NT2/D1 (cell line): ENCODE data around the gene TTC3.

Source experiments
- DNase-seq: peaks from one replicate; pipeline ENCODE4 v3.0.0-alpha.2; 2011; ENCODE audit warnings: low read depth, low spot score
- H3K27me3 ChIP-seq: 2 replicates; pipeline ENCODE4 v1.6.0; 2011; ENCODE audit warnings: mild to moderate bottlenecking; ENCODE audit not compliant: insufficient read length, insufficient read depth
- H3K36me3 ChIP-seq: 2 replicates; pipeline ENCODE4 v1.6.1; 2011; ENCODE audit warnings: mild to moderate bottlenecking, low read length, mixed read lengths; ENCODE audit not compliant: insufficient read depth, insufficient read length
- H3K4me1 ChIP-seq: 2 replicates; pipeline ENCODE4 v1.5.1; 2011; ENCODE audit not compliant: insufficient read depth, insufficient read length
- H3K4me3 ChIP-seq: 2 replicates; pipeline ENCODE4 v1.5.1; 2011; ENCODE audit warnings: low read depth; ENCODE audit not compliant: insufficient read length
- H3K9ac ChIP-seq: 2 replicates; pipeline ENCODE4 v1.6.0; 2011; ENCODE audit warnings: low read depth; ENCODE audit not compliant: insufficient read length
- H3K9me3 ChIP-seq: 2 replicates; pipeline ENCODE4 v1.5.1; 2011; ENCODE audit warnings: mild to moderate bottlenecking, low read length; ENCODE audit not compliant: insufficient read depth
- SUZ12 ChIP-seq: IDR thresholded peaks from 2 replicates; pipeline ENCODE4 v1.6.1; 2011; ENCODE audit not compliant: insufficient read length, insufficient read depth; ENCODE audit errors: extremely low read depth
- YY1 ChIP-seq: IDR thresholded peaks from 2 replicates; pipeline ENCODE4 v1.6.1; 2011; ENCODE audit not compliant: insufficient read length, insufficient read depth
- ZNF274 ChIP-seq: IDR thresholded peaks from 2 replicates; pipeline ENCODE4 v1.6.1; 2011; ENCODE audit warnings: mild to moderate bottlenecking, low read depth, low read length

TTC3 gene

GRCh38 chr21:37153935-37154350 is 80.9 kb downstream of the TTC3 start:
- H3K4me1 ChIP-seq = peaks cover 4% of the 10 kb centered on the region
- H3K27me3 ChIP-seq = no peaks in the 10 kb centered on the region
- no peak overlapping the region for H3K4me3 ChIP-seq
- H3K36me3 ChIP-seq = peaks cover 75% of the 10 kb centered on the region
- TF ChIP-seq ZNF274 = no peak
- no peak for TF ChIP-seq YY1
- H3K9ac ChIP-seq = no peak overlapping the region
- no peak for DNase-seq
- no peaks in the 10 kb centered on the region for H3K9me3 ChIP-seq

- H3K9ac ChIP-seq = no peak overlapping the region
- no peak overlapping the region for H3K4me3 ChIP-seq
- TF ChIP-seq YY1 (no peak), ZNF274 (no peak), SUZ12 (no peak)
- no peak for DNase-seq
- peaks cover 4% of the 10 kb centered on the region for H3K4me1 ChIP-seq
- no peaks in the 10 kb centered on the region for H3K27me3 ChIP-seq
- no peaks in the 10 kb centered on the region for H3K9me3 ChIP-seq
- H3K36me3 ChIP-seq = peaks cover 80% of the 10 kb centered on the region
Observed at GRCh38 chr21:37155186-37155585, 82.1 kb downstream of the TTC3 start.

- H3K4me1 ChIP-seq = peaks cover 4% of the 10 kb centered on the region
- H3K9me3 ChIP-seq = no peaks in the 10 kb centered on the region
- TF ChIP-seq YY1 (no peak), ZNF274 (no peak), SUZ12 (no peak)
- no peaks in the 10 kb centered on the region for H3K27me3 ChIP-seq
- H3K4me3 ChIP-seq = no peak overlapping the region
- peaks cover 90% of the 10 kb centered on the region for H3K36me3 ChIP-seq
- no peak overlapping the region for H3K9ac ChIP-seq
- DNase-seq = no peak
Observed at GRCh38 chr21:37157938-37158337, 84.9 kb downstream of the TTC3 start.

- no peak for TF ChIP-seq ZNF274
- TF ChIP-seq YY1 = no peak
- TF ChIP-seq SUZ12 = no peak
- Histone ChIP-seq H3K36me3 (peaks cover 89% of the 10 kb centered on the region), H3K27me3 (no peaks in the 10 kb centered on the region), H3K4me3 (no peak overlapping the region), H3K9me3 (no peaks in the 10 kb centered on the region), H3K9ac (no peak overlapping the region), H3K4me1 (no peaks in the 10 kb centered on the region)
- DNase-seq = no peak
Observed at GRCh38 chr21:37159053-37159776, 86.2 kb downstream of the TTC3 start.

GRCh38 chr21:37159949-37160348 is 86.9 kb downstream of the TTC3 start:
- peaks cover 89% of the 10 kb centered on the region for H3K36me3 ChIP-seq
- H3K4me3 ChIP-seq = no peak overlapping the region
- TF ChIP-seq YY1 (no peak), SUZ12 (no peak), ZNF274 (no peak)
- H3K9ac ChIP-seq = no peak overlapping the region
- H3K4me1 ChIP-seq = no peaks in the 10 kb centered on the region
- no peak for DNase-seq
- H3K9me3 ChIP-seq = no peaks in the 10 kb centered on the region
- H3K27me3 ChIP-seq = no peaks in the 10 kb centered on the region

GRCh38 chr21:37164742-37165141 is 91.7 kb downstream of the TTC3 start:
- no peak for TF ChIP-seq SUZ12
- TF ChIP-seq YY1 = no peak
- no peak for TF ChIP-seq ZNF274
- H3K4me1 ChIP-seq = no peaks in the 10 kb centered on the region
- H3K27me3 ChIP-seq = no peaks in the 10 kb centered on the region
- peaks cover 82% of the 10 kb centered on the region for H3K36me3 ChIP-seq
- H3K4me3 ChIP-seq = no peak overlapping the region
- no peak overlapping the region for H3K9ac ChIP-seq
- no peaks in the 10 kb centered on the region for H3K9me3 ChIP-seq
- DNase-seq = no peak

GRCh38 chr21:37165586-37165985 is 92.5 kb downstream of the TTC3 start:
- Histone ChIP-seq H3K4me1 (no peaks in the 10 kb centered on the region), H3K36me3 (peaks cover 75% of the 10 kb centered on the region), H3K9me3 (no peaks in the 10 kb centered on the region), H3K4me3 (no peak overlapping the region), H3K9ac (no peak overlapping the region), H3K27me3 (no peaks in the 10 kb centered on the region)
- no peak for DNase-seq
- no peak for TF ChIP-seq YY1
- no peak for TF ChIP-seq ZNF274
- TF ChIP-seq SUZ12 = no peak
